Activated CD4-positive, alpha-beta T cell treated with anti-CD3 and anti-CD28 coated beads, Interleukin-2, Interleukin-4, amounts not matched to agents 100 ng/mL and 50 ng/mL, durations not matched to agents 16 hours and 8 hours (primary cell): Measurements from ENCODE around the gene SP2.

Experiments used
- DNase-seq: peaks from one replicate; pipeline ENCODE4 v3.0.0-alpha.2; 2020; ENCODE audit warnings: low spot score

SP2 gene

DNA sequence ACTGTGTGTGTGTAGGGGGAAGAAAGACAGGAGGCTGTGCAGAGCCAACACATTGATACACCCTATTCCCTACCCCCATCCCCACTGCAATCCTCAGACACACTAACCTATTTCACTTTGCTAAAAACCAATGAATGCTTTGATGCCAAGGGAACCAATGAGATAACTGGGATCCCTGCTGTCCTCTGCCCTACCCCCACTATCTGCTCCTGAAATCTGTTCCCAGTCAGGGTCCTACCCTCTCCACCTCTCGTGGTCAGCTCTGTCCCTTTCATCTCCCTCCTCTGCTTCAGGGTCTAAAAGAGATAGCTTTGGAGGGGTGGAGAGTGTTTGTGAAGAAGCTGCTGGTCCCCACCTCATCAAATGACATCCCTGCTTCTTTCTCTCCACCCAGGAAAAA, 26.0 kb upstream of the SP2 start:
- no peak for DNase-seq

DNA sequence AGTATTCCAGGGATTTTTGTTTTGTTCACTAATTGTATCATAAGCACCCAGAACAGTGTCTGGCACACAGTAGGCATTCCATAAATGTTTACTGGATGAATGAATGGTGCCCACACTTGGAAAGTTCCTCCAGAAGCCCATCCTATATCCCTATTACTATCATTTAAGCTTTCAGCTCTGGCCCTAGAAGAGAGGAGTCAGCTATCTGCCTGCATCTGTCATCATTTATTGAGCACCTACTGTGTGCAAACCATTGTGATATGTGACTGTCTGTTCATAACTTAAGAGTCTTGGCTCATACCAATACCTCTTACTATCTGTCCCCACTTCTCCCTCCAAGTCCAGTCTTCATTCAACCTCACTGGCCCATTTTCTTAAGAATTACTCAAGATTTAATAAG, 25.0 kb upstream of the SP2 start:
- DNase-seq, result no peak

DNA sequence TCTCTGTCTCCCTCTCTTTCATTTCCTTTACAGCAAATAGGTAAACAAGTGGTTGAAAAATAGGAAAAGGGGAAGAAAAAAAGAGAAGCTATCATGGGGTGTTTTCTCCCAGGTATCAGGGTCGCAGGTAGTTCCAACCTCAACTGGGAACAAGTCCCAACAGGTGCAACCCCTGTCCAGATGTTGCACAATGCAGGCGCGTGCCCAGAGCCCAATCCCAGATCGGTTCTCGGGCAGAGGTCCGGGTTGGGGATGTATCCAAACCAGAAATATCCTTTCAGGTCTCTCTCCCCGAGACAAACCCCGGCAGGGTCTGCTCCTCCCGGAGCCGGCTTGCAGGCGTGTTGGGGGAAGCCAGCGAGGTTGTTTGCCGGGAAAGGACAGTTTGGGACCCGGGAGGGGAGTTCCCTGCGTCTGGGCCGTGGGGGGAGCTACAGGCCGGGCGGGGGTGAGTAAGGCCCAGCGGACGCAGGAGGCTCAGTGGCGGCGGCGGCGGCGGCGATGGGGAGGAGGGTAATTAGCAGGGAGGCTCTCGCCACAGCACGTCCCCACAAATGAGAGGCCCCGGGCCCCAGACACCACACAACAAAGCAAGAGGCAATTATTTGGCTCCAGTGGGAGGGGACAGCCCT, 23.9 kb upstream of the SP2 start:
- no peak for DNase-seq

DNA sequence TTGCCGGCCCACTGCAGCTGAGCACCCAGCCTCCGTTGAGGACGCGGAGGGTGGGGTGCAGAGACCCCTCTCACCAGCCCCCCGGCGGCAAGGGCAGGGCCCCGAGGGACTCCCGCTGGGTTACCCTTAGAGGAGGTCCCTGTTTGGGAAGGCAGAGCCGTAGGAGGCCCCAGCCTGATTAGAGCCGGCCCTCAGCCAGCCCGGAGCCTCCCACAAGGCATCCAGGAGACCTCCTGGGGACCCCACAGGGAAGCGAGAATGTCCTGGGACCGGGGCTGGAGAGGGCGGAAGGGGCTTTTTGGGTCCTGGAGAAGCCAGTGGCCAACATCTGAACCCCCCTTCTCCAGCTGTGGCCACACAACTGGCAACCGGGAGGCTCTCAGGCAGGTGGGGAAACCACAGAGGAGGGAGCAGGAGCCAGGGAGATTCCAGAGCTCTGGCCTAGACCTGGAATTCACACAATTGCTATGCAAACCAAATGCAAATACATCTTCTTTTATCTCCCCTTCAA, 23.3 kb upstream of the SP2 start:
- no peak for DNase-seq

DNA sequence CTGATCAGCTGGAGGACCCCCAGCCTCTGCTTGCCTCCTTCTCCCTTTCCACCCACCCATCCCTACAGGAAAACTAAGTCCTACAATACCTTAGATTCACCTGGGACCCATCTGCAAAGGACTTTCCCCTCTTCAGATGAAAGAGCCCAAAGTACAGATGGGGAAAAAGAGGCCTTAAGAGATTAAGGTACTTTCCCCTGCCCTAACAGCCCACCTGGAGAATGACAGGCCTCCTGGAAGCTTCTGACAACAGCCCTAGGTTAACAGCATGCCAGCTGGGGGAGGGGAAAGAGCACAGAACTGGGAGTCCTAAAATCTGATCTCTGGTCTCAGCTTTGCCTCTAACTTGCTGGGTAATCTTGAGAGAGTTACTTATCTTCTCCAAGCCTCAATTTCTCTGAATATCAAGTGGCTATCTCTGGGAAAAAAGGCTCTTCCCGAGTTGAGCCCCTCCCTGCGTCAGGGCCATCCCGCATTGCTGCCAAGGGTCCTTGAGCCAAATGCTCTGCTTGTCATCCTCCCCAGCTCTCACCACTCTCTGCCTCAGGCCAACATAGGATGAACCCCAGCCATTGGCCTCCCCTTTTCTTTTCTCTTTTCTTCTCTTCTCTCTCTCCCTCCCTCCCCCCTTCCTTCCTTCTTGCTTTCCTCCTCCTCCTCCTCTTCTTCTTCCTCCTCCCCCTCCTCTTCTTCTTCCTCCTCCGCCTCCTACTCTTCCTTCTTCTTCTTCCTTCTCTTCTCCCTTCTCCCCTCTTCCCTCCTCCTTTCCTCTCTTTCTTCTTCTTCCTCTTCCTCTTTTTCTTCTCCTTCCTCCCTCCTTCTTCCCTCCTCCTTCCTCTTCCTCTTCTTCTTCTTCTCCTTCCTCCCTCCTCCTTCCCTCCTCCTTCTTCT, 22.6 kb upstream of the SP2 start:
- no peak for DNase-seq

DNA sequence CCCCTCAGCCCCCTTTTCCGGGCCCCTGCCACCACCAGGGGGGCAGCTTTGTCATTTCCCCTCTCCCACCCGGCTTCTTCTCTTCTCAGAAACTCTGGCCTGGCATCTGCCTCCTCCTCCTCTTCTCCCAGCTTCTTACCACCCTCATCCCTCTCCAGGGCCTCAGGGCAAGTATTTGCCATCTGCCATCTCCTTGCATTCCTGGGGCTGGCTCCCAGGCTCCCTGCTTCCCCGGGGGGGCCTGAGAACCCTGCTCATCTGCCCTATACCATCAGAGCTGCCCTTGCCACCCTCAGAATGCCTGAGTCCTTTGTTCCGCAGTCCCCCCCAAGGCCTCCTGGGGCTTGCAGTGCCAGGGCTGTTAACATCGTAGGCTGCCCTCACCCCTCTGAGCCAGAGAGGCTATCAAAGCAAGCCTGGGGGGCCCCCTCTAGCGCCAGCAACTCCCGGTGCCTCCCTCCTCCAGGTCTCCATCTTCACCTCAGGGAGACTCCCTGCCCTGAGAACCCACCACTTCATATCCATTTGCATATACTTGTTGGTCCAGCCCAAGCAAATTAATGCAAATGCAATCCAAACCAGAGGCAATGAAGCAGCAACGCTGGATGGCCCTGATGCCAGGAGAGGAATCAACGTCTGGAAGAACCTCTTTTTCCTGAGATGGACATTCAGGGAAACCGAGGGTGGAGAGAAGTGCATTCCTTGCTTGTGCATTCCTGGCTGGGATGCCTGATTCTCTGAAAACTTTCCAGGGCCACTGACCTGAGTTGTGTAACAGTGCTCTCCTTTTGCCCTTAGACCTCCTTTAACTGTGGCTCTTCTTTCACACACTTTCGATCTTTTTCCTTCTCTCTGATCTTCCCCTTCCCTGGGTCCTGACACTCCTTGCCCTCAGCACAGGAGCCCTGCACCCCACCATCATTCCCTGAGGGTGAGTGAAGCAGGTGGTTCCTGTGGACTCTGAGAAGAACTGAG, 20.7 kb upstream of the SP2 start:
- DNase-seq, result no peak

DNA sequence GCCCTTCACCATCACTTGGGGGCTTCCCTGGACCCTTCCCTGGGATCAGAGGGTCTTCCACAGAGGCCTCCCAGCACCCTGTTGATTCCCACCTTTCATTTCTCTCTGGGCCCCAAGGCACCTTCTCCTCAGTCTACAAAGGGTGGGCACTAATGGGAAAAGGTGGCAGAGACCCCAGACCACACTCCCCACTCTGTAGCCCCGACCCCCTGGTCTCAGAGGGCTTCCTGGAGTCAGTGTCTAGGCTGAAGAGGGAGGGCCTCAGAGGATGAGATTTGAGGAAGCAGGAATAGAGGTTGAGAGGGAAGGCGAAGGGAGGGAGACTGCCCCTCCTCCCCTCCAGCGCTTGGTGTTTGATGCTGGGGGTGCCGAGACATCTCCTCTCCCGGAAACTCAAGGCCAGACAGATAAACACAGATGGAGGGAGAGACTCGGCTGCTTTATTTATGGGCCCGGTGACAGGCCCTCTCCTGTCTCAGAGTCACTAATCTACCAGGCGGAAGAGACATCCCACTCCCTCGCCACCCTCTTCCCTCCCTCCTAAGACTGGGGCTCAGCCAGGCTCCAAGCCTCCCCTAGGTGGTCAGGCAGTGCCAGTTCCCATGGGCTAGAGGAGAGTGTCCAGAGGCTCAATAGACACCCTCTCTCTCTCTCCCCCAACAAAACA, 18.5 kb upstream of the SP2 start:
- no peak for DNase-seq

DNA sequence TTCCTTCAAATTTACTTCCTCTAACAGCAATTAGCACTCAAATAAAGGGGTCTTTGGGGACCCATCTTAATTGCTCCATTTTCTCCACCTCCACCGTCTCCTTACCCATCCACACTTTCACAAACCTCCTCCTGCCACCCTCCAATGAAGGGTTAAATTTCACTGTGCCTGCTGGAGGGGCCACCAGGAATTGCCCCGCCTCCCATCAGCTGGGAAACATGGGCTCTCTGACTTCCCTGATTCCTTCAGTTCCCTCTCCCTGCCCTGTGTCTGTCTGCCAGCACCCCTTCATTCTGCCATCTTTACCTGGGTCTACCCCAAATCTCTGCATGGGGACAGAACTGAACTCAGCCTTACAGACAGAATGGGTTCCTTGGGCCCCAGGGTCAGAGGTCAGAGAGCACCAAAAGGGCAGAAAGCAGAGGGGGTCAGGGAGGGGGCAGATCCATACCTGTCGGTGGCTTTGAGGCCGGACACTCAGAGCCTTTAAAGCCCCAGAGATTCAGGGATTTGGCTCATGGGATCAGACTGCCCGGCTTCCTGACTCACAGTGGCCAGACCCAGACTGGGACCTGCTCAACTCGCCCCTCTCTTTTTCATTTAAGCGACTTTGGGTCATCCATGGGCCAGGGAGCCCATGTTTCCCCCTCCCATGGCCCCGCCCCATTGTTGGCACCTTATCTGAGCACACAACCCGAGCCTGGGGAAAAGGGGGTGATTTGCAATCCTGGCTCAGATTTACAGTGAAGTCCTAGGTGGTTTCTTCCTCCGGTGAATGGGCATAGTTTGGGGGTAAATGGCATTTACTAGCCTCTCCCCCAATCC, 17.6 kb upstream of the SP2 start:
- DNase-seq, result no peak

DNA sequence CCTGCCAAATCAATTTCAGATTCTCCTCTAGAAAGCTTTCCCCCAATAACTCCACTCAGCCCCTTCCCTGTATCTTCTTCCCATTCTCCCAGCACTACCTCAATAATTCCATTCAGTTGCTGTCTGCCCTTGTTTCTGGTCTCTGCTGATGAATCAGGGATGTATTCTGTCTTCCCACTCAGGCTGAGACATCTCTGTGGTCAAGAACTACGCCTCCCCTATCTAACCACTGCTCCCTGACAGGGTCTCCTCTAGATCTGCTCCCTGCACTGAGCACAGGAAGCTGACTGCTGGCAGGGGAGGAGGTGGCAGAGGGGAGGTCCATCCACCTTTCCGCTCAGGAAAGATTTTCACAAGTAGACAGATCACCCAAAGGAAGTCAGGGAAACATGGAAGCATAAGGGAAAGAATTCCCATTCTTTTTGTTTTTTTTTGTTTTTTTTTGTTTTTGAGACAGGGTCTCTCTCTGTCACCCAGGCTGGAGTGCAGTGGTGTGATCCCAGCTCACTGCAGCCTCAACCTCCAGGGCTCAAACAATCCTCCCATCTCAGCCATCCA, 16.9 kb upstream of the SP2 start:
- DNase-seq, result no peak

DNA sequence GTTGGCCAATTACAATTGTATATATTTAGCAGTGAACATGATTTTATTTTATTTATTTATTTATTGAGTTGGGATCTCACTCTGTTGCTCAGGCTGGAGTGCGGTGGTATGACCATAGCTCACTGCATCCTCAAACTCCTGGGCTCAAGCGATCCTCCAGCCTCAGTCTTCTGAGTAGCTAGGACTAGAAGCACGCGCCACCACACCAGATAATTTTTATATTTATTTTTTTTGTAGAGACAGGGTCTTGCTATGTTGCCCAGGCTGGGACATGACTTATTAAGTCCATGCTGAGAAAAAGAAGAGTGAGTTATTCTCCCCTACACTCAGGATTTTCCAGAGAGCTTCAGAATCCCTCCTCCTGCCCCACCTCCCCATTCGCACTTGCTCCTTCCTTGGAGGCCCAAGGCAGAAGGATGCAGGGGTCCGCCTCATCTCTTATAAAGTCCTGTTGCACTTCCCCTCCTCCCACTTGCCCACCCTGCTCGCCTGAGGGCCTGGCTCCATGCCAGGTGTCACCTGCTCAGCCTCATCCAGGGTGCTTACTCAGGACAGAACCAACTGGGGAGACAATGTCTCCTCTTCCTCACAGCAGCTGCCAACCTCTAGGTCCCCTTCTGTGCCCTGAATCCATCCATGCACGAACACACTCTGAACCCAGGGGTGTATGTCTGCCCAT, 16.1 kb upstream of the SP2 start:
- DNase-seq, result no peak

DNA sequence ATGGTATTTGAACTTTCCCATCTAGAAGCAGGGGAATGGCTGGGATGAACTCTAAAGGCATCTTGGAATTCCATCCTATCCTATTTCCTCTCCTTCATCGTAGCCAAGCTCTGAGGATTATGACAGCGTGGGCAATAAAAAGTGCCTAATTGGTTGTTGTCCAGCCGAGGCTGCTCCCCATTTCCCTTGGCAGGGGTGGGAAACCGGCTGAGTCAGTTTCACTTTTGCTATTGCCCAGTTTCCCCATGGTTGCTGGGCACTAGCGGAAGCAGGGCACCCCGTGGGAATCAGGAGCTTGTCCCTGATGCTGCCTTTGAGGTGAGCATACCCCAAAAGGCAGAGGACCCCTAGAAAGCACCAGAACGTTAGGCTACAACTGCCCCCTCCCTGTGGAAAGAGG, 13.8 kb upstream of the SP2 start:
- DNase-seq, result no peak

DNA sequence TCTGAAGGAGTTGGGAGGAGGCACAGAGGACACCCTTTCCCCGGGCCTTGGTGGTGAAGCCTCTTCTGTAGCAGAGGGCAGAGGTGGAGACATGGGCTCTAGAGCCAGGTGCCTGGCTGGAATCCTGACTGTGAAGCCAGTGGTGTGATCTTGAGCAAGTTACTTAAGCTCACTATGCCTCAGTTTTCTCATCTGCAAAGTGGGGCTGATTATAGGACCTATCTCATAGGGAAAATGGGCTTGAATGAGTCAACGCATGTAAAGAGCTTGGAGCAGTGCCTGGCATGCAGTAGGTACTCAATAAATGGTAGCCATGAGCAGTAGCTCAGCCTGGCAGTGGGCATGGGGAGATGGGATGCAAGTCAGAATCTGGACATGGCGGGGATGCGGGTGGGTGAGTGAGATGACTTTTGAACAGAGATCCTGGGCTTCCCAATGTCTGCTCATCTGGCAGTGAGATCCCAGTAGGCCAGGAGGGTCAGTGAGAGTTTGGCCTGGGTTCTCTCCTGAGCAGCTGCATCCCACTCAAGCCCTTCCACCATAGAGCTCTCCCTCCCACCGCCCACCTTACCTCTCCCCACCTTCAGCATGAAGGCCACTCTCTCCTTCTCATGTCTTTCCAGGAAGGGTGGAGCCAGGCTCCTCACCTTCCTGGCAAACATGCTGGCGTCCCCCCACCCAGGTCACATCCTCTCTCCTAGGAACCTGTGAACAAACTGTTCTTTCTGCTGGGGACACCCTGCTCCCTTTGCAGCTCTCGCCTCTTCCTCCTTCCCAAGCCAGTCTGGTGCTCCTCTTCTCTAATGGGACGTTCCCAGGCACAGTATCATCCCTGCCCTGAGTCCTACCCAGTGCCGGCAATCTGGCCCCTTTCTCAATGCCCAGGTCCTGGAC, 13.1 kb upstream of the SP2 start:
- DNase-seq, result no peak

DNA sequence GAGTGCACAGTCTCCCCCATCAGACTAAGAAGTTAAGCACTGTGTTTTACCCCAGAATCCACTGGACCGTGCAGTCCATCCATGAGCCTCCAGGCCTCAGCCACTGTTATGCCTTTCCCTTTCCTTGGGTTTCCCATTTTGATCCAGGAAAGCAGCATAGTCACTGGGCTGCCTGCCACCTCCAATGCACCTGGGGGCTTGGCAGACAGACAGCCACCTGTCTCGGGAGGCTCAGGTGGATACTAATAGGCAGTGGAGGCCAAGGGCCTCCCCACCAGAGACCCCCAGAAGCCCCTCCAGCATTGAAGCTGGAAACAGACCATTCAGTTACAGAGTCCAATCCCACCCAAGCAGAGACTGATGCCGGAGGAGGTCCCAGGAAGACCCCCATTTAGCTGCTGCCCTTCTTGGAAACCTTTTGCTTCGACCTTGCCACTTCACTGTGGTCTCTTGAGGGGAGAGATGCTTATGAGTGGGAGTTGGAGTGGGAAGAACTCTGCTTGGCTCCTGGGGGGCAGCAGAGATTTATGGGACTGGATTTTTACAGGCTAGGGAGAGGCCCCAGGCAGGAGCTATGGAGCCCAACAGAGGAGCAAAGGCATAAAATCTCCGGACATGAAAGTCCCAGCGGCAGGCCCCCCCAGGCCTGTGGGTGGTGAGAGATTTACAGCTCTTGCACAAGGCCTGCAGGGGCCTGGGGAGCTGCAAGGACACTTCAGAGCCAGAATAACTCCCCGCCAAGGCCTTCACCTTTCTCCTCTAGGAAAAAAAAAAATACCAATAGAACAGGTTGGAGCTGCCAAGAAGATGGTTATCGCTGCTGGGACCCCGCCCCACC, 12.2 kb upstream of the SP2 start:
- DNase-seq, result no peak

DNA sequence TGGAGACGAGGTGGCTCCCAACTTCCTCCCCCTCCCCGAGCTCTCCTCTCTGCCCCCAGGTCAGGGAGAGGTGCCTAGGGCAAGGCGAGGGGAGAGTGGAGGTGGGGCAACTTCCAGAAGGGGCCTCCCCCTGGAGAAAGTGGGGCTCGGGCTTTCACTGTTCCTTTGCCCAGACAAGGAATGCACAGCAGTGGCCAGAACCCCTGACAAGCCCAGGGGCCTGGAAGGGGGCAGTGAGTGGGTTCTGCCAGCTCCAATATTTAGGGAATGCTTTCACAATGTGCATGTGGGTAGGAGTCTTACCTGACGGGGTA, 11.7 kb upstream of the SP2 start:
- no peak for DNase-seq

DNA sequence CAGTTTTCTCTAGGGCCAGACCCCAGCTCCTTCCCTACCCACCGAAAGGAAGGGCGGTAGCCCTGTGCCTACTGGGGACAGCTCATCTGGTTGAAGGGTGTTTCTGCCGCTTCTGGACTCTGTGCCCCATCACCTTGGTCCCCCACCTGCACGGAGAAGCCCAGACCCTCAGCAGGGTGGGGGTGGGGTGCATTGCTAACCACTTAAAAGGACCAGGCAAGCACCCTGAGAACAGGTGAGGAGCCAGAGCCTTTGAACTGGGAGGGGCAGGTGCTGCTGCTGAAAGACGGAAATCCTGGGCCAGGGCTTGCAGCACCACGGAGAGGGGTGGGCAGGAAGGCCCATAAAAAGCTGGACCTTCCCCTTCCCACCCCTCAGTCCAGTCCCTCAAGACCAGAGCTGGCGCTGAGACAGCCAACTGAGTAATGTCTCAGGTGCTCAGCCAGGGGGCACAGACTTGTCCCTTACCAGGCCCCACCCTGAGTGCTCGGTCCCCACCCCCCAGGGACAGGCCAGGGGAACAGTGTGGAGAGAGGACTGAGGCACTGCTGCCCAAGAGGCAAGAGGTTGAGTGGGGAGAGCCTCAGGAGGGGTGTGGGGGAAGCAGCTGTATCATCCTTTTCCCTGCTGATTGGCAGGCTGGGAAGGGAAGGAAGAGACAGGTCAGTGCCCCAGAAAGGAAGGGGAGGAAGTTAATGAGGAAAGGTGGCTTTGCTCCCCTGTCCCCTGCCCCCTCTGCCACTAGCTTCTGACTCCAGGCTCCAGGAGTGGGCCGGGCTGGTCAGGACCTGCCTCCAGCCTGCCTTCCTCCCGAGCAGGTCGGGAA, 10.9 kb upstream of the SP2 start:
- no peak for DNase-seq

DNA sequence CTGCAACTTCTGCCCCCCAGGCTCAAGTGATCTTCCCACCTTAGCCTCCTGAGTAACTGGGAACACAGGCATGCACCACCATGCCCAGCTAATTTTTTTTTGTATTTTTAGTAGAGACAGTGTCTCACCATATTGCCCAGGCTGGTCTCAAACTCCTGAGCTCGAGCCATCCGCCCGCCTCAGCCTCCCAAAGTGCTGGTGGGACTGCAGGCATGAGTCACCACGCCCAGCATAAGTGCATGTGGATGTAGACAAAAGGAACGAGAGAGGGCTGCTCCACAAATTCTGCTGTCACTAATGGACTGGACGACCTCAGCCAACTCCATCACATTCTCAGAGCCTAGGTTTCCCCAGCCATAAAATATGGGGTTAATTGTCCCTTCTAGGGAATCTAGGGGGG, 7.7 kb upstream of the SP2 start:
- no peak for DNase-seq
